Hepatocyte (in vitro differentiated cells): ENCODE data around the gene DCAF7. TPM values are rescaled to one million over a fixed set of nuclear protein-coding genes. Genes with fewer than 3 reads are reported as not detected.

Experiments
- DNase-seq: peaks from one replicate; pipeline ENCODE4 v3.0.0-alpha.2; 2016; ENCODE audit warnings: low spot score
- H2AFZ ChIP-seq: fragments of 200-600 bp; sonication (generic); 2 replicates; pipeline ENCODE4 v1.6.0; 2016; ENCODE audit warnings: antibody characterized with exemption, mild to moderate bottlenecking
- H3K27ac ChIP-seq: fragments of 200-600 bp; sonication (generic); 2 replicates; pipeline ENCODE4 v1.5.1; 2016; ENCODE audit warnings: mild to moderate bottlenecking
- H3K27me3 ChIP-seq: fragments of 200-600 bp; sonication (generic); 2 replicates; pipeline ENCODE4 v1.6.1; 2016
- H3K36me3 ChIP-seq: fragments of 200-600 bp; sonication (generic); replicated peaks from 2 replicates; pipeline ENCODE4 v1.5.1; 2016; ENCODE audit warnings: low read depth; ENCODE audit not compliant: insufficient read depth
- H3K4me1 ChIP-seq: fragments of 200-600 bp; sonication (generic); 2 replicates; pipeline ENCODE4 v1.5.1; 2016; ENCODE audit warnings: mild to moderate bottlenecking, moderate library complexity; ENCODE audit not compliant: insufficient read depth
- H3K4me2 ChIP-seq: fragments of 200-600 bp; sonication (generic); 2 replicates; pipeline ENCODE4 v1.6.0; 2016
- H3K4me3 ChIP-seq: fragments of 200-600 bp; sonication (generic); 2 replicates; pipeline ENCODE4 v1.5.1; 2016; ENCODE audit warnings: mild to moderate bottlenecking
- H3K79me2 ChIP-seq: fragments of 200-600 bp; sonication (generic); 2 replicates; pipeline ENCODE4 v1.6.0; 2017; ENCODE audit warnings: mild to moderate bottlenecking
- H3K9me2 ChIP-seq: fragments of 200-600 bp; sonication (generic); replicated peaks from 2 replicates; pipeline ENCODE4 v1.6.0; 2017; ENCODE audit warnings: mild to moderate bottlenecking; ENCODE audit not compliant: insufficient read depth
- H3K9me3 ChIP-seq: fragments of 200-600 bp; sonication (generic); 2 replicates; pipeline ENCODE4 v1.5.1; 2016; ENCODE audit warnings: low read depth, mild to moderate bottlenecking
- H4K20me1 ChIP-seq: fragments of 200-600 bp; sonication (generic); 2 replicates; pipeline ENCODE4 v1.6.0; 2016; ENCODE audit warnings: mild to moderate bottlenecking; ENCODE audit not compliant: insufficient read depth, poor library complexity, severe bottlenecking
- EZH2 ChIP-seq: fragments of 200-600 bp; sonication (generic); IDR thresholded peaks from 2 replicates; pipeline ENCODE4 v1.6.1; 2016; ENCODE audit warnings: antibody characterized with exemption, mild to moderate bottlenecking, borderline replicate concordance
- EZH2phosphoT487 ChIP-seq: fragments of 200-600 bp; sonication (generic); IDR thresholded peaks from one replicate; pipeline ENCODE4 v1.6.1; 2018; ENCODE audit warnings: antibody characterized with exemption, mild to moderate bottlenecking, low read depth, moderate library complexity; ENCODE audit not compliant: unreplicated experiment, severe bottlenecking
- WGBS: methylation state at CpG from one replicate; pipeline ENCODE4 v1.1.6; 2016; ENCODE audit warnings: low lambda C conversion rate; ENCODE audit errors: missing lambda C conversion rate; 5-methylcytosine and 5-hydroxymethylcytosine counted together
- polyA plus RNA-seq: library from polyadenylated mRNA; unstranded; fragments of >200 nt; fragmentation: Nextera tagmentation; extraction: Ambion mirVana; gene quantifications from 2 replicates; pipeline ENCODE4 v1.2.1, GENCODE V29; 2016
- total RNA-seq: library from RNA; depleted of rRNA; stranded (reverse); fragments of >200 nt; gene quantifications from 2 replicates; pipeline ENCODE4 v1.2.3, GENCODE V29; 2014
- TF ChIP-seq, protein P1 (sequence below): fragments of 200-600 bp; sonication (generic); IDR thresholded peaks from 2 replicates; pipeline ENCODE4 v1.5.1; 2016; ENCODE audit warnings: antibody characterized with exemption, mild to moderate bottlenecking; ENCODE audit not compliant: poor library complexity

The DCAF7 gene
- total and polyA plus RNA-seq, 2 experiments from 2014 or later: 53.0 to 56.5 TPM

GRCh38 chr17:63512388-63512787, 37.9 kb upstream of the DCAF7 start:
- H4K20me1 ChIP-seq: no peaks in the 10 kb centered on the region
- no peaks in the 10 kb centered on the region for H3K36me3 ChIP-seq
- H3K9me3 ChIP-seq: no peaks in the 10 kb centered on the region
- DNase-seq: no peak
- H3K4me2 ChIP-seq: no peak overlapping the region
- H3K4me1 ChIP-seq: no peaks in the 10 kb centered on the region
- no peak overlapping the region for H2AFZ ChIP-seq
- 98% methylated on average over 3 of the region's 3 CpGs for WGBS
- H3K9me2 ChIP-seq: no peaks in the 10 kb centered on the region
- no peaks in the 10 kb centered on the region for H3K79me2 ChIP-seq
- no peak overlapping the region for H3K27ac ChIP-seq
- no peak for TF ChIP-seq EZH2phosphoT487
- no peak for TF ChIP-seq EZH2
- TF ChIP-seq, protein P1, sequence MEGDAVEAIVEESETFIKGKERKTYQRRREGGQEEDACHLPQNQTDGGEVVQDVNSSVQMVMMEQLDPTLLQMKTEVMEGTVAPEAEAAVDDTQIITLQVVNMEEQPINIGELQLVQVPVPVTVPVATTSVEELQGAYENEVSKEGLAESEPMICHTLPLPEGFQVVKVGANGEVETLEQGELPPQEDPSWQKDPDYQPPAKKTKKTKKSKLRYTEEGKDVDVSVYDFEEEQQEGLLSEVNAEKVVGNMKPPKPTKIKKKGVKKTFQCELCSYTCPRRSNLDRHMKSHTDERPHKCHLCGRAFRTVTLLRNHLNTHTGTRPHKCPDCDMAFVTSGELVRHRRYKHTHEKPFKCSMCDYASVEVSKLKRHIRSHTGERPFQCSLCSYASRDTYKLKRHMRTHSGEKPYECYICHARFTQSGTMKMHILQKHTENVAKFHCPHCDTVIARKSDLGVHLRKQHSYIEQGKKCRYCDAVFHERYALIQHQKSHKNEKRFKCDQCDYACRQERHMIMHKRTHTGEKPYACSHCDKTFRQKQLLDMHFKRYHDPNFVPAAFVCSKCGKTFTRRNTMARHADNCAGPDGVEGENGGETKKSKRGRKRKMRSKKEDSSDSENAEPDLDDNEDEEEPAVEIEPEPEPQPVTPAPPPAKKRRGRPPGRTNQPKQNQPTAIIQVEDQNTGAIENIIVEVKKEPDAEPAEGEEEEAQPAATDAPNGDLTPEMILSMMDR: no peak
- H3K4me3 ChIP-seq: no peak overlapping the region
- peaks cover 5% of the 10 kb centered on the region for H3K27me3 ChIP-seq

DNA sequence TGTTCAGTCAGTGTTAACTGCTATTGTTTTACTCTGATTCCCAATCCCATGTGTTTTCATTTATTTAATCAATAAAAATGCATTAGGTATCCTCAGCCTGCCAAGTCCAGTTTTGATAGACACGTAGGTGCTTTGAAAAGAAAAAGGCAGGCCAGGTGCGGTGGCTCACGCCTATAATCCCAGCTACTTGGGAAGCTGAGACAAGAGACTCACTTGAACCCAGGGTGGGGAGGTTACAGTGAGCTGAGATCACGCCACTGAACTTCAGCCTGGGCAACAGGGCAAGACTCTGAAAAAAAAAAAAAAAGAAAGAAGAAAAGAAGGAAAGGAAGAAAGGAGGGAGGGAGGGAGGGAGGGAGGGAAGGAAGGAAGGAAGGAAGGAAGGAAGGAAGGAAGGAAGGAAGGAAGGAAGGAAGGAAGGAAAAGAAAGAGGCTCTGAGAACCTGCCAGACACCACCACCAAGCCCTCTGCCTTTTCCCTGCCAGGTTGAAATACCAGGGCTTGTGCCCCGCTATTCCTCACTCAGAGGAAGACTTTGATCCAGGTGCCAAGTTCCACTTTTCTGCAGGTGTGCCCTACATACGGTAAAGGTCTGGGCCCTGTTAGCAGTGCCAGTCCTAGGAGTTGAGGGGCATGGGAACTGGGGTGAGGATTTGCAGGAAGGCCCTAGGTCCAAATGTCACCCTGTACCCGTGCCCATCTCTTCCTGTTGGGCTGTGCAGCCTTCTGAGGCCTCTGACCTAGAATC, 37.2 kb upstream of the DCAF7 start:
- no peaks in the 10 kb centered on the region for H3K4me1 ChIP-seq
- no peak for DNase-seq
- no peaks in the 10 kb centered on the region for H3K79me2 ChIP-seq
- H3K36me3 ChIP-seq: no peaks in the 10 kb centered on the region
- no peak overlapping the region for H3K4me3 ChIP-seq
- no peak overlapping the region for H2AFZ ChIP-seq
- no peak overlapping the region for H3K4me2 ChIP-seq
- 83% methylated on average over 7 of the region's 7 CpGs for WGBS
- H4K20me1 ChIP-seq: no peaks in the 10 kb centered on the region
- no peak overlapping the region for H3K27ac ChIP-seq
- TF ChIP-seq, protein P1: no peak
- TF ChIP-seq EZH2phosphoT487 (no peak), EZH2 (no peak)
- no peaks in the 10 kb centered on the region for H3K9me3 ChIP-seq
- H3K27me3 ChIP-seq: peaks cover 5% of the 10 kb centered on the region
- H3K9me2 ChIP-seq: no peaks in the 10 kb centered on the region

DNA sequence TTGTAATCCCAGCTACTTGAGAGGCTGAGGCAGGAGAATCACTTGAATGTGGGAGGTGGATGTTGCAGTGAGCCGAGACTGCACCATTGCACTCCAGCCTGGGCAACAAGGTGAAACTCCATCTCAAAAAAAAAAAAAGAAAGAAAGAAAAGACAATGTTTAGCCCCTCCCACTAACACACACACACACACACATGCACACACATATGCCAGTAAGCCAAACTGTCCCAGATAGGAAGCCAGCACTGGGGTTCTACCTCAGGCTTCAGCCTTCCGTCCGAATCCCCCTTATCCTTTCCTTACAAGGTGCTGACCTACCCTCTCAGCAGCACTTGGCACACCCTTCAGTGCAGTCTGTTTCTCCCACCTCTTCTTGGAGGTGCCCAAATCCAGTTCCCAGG, 35.8 kb upstream of the DCAF7 start:
- H3K27ac ChIP-seq: no peak overlapping the region
- no peaks in the 10 kb centered on the region for H3K9me3 ChIP-seq
- H3K27me3 ChIP-seq: peaks cover 5% of the 10 kb centered on the region
- DNase-seq: no peak
- 90% methylated on average over 3 of the region's 3 CpGs for WGBS
- TF ChIP-seq EZH2: no peak
- TF ChIP-seq, protein P1: no peak
- no peak for TF ChIP-seq EZH2phosphoT487
- H3K79me2 ChIP-seq: no peaks in the 10 kb centered on the region
- no peaks in the 10 kb centered on the region for H3K4me1 ChIP-seq
- no peak overlapping the region for H3K4me3 ChIP-seq
- H3K4me2 ChIP-seq: no peak overlapping the region
- no peaks in the 10 kb centered on the region for H3K9me2 ChIP-seq
- no peak overlapping the region for H2AFZ ChIP-seq
- H4K20me1 ChIP-seq: no peaks in the 10 kb centered on the region
- H3K36me3 ChIP-seq: no peaks in the 10 kb centered on the region
